ENCODE measurements around the gene SLC26A6. TPM values are rescaled to one million over a fixed set of nuclear protein-coding genes. Genes with fewer than 3 reads are reported as not detected.

Gene SLC26A6
- total RNA-seq, 3 donors from 2014 or later (not counting 1 experiment from before 2014, with no cell fraction given) = 25.8 to 37.6 (median 32.3) TPM

- 98% methylated on average over 19 of the region's 19 CpGs for WGBS (ENCODE audit: insufficient coverage)
- Mint-ChIP-seq H3K9me3 (no peaks in the 10 kb centered on the region), H3K4me1 (peaks cover 0 to 16% of the 10 kb centered on the region in 2 donors), H3K27me3 (ENCODE audit: low read depth in 2 of 2) (peaks cover 5 to 7% of the 10 kb centered on the region in 2 donors), H3K27ac (no peak overlapping the region), H3K4me3 (no peak overlapping the region), H3K36me3 (no peaks in the 10 kb centered on the region)
- Histone ChIP-seq H3K27ac (ENCODE audit: low read length) (no peak overlapping the region), H3K4me1 (ENCODE audit: control insufficient read depth, insufficient read depth, low read length) (no peaks in the 10 kb centered on the region), H3K36me3 (ENCODE audit: control insufficient read depth, insufficient read depth, low read length) (peaks cover 71% of the 10 kb centered on the region), H3K9me3 (ENCODE audit: control insufficient read depth, insufficient read depth, low read length) (no peaks in the 10 kb centered on the region), H3K27me3 (ENCODE audit: control insufficient read depth, insufficient read depth, low read length) (no peaks in the 10 kb centered on the region), H3K4me3 (ENCODE audit: low read length) (no peak overlapping the region)
- no peak for ATAC-seq
- TF ChIP-seq, protein P1, sequence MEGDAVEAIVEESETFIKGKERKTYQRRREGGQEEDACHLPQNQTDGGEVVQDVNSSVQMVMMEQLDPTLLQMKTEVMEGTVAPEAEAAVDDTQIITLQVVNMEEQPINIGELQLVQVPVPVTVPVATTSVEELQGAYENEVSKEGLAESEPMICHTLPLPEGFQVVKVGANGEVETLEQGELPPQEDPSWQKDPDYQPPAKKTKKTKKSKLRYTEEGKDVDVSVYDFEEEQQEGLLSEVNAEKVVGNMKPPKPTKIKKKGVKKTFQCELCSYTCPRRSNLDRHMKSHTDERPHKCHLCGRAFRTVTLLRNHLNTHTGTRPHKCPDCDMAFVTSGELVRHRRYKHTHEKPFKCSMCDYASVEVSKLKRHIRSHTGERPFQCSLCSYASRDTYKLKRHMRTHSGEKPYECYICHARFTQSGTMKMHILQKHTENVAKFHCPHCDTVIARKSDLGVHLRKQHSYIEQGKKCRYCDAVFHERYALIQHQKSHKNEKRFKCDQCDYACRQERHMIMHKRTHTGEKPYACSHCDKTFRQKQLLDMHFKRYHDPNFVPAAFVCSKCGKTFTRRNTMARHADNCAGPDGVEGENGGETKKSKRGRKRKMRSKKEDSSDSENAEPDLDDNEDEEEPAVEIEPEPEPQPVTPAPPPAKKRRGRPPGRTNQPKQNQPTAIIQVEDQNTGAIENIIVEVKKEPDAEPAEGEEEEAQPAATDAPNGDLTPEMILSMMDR (IDR thresholded peaks at IDR 0.05) = no peak
- intact Hi-C loops (cut with micrococcal nuclease) = no loop called here
- DNase-seq = no peak
Observed at GRCh38 chr3:48600711-48601621, 34.3 kb downstream of the SLC26A6 start.

GRCh38 chr3:48599509-48600285 lies 35.6 kb downstream of the SLC26A6 start:
- TF ChIP-seq, protein P1 (IDR thresholded peaks at IDR 0.05) = no peak
- Histone ChIP-seq H3K9me3 (ENCODE audit: control insufficient read depth, insufficient read depth, low read length) (no peaks in the 10 kb centered on the region), H3K36me3 (ENCODE audit: control insufficient read depth, insufficient read depth, low read length) (peaks cover 59% of the 10 kb centered on the region), H3K4me3 (ENCODE audit: low read length) (no peak overlapping the region), H3K4me1 (ENCODE audit: control insufficient read depth, insufficient read depth, low read length) (no peaks in the 10 kb centered on the region), H3K27ac (ENCODE audit: low read length) (no peak overlapping the region), H3K27me3 (ENCODE audit: control insufficient read depth, insufficient read depth, low read length) (peaks cover 1% of the 10 kb centered on the region)
- ATAC-seq = no peak
- intact Hi-C loops (cut with micrococcal nuclease) = no loop called here
- Mint-ChIP-seq H3K4me1 (peaks cover 0 to 18% of the 10 kb centered on the region in 2 donors), H3K36me3 (no peaks in the 10 kb centered on the region), H3K9me3 (no peaks in the 10 kb centered on the region), H3K27me3 (ENCODE audit: low read depth in 2 of 2) (peaks cover 7 to 9% of the 10 kb centered on the region in 2 donors), H3K27ac (no peak overlapping the region), H3K4me3 (no peak overlapping the region)
- WGBS (ENCODE audit: insufficient coverage) = 100% methylated on average over 12 of the region's 12 CpGs
- no peak for DNase-seq

DNA sequence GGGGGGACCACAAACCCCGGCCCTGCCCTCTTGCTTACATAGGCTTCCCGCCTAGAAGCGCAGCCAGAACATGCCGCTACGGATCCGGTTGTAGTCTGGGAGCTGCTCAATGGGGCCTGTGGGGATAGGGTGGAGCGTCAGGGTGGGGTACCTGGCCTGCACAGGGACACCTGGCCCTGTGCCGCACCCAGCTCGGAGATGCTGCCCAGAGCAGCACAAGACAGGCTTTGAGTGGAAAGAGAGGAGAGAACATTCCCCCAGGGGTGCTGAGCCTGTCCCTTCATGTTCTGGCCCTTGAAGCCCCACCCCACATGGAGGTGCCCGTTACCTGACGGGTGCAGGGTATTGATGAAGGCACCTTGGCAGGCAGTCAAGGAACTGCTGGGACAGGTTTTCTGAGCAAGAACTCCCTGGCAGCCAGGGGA lies 36.2 kb downstream of the SLC26A6 start:
- Histone ChIP-seq H3K4me3 (ENCODE audit: low read length) (no peak overlapping the region), H3K36me3 (ENCODE audit: control insufficient read depth, insufficient read depth, low read length) (peaks cover 53% of the 10 kb centered on the region), H3K4me1 (ENCODE audit: control insufficient read depth, insufficient read depth, low read length) (no peaks in the 10 kb centered on the region), H3K27ac (ENCODE audit: low read length) (no peak overlapping the region), H3K27me3 (ENCODE audit: control insufficient read depth, insufficient read depth, low read length) (peaks cover 2% of the 10 kb centered on the region), H3K9me3 (ENCODE audit: control insufficient read depth, insufficient read depth, low read length) (no peaks in the 10 kb centered on the region)
- Mint-ChIP-seq H3K9me3 (no peaks in the 10 kb centered on the region), H3K36me3 (no peaks in the 10 kb centered on the region), H3K27ac (no peak overlapping the region), H3K27me3 (ENCODE audit: low read depth in 2 of 2) (peaks cover 7 to 15% of the 10 kb centered on the region in 2 donors), H3K4me3 (no peak overlapping the region), H3K4me1 (peaks cover 0 to 18% of the 10 kb centered on the region in 2 donors)
- ATAC-seq = no peak
- no peak for DNase-seq
- intact Hi-C loops (cut with micrococcal nuclease) = no loop called here
- 98% methylated on average over 11 of the region's 11 CpGs for WGBS (ENCODE audit: insufficient coverage)
- TF ChIP-seq, protein P1 (IDR thresholded peaks at IDR 0.05) = no peak
